NCI-H510A treated with DMSO at 0.1 percent for 48 hours (cell line): Measurements from ENCODE around the gene CCDC9B.

Experiments
- DNase-seq: peaks from one replicate; lab custom pipeline; 2025; lab: John Stamatoyannopoulos, UW

CCDC9B gene

DNA sequence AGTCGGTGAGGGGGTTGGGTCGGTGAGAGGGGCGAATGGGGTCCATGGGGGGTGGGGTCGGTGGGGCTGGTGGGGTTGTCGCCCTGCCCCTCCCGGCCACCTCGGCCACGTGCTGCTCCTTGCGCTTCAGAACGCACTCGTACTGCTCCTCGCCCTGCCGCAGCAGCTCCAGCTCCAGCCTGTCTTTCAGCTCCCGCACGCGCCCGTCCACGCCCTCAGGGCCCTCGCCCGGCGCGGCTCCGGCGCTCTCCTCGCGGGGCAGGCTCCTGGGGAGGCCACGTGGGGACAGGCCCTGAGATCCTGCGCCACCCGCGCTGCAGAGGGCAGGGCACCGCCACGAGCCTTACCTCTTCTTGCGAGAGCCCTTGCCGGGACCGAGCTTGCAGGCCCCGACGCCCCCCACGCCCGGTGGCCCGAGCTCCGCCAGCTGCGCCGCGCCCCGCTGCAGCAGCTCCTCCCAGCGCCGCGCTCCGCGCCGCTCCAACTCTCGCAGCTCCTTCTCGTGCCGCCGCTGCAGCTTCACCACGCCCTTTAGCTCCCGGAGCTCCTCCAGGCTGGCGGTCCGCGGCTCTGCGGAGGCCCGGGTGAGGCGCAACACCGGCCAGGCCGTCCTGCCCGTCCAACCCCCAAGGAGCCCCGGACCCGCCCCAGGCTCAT lies 49.7 kb downstream of the CCDC9B start:
- peak; percentile 37 for DNase-seq

GRCh38 chr15:40290545-40290917 lies 50.2 kb downstream of the CCDC9B start:
- DNase-seq: no peak

DNA sequence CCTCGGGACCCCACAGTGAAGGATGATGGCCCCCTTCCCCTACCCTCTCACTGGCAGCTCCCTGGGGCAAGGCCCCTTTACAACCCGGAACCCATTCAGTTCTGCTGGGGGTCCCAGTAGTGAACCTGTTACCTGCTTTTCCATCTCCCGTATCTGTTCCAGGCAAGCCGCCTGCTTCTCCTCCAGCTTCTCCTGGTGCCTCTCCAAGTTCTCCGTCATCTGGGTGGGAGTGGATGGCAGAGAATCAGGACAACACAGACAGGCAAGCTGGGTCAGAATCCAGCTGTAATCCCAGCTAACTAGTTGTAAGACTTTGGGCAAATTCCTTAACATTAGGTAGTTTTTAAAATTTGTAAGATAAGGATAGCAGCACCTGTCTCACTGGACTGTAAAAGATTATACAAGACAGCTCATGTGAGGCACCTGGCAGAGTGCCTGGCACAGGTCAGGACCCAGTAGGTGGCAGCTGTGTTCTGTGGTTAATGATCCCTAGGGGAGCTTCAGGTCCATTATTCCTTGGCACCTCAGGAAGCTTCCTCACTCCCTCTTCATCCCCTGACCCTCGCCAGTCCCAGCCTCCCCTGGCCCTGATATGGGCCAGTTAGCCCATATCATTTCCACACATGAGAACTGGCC lies 51.5 kb downstream of the CCDC9B start:
- DNase-seq: peak; percentile 6

- DNase-seq: no peak
Measured at GRCh38 chr15:40287968-40288367, 52.8 kb downstream of the CCDC9B start.

GRCh38 chr15:40287505-40287904 lies 53.2 kb downstream of the CCDC9B start:
- no peak for DNase-seq

- DNase-seq: no peak
Measured at GRCh38 chr15:40286794-40287193, 53.9 kb downstream of the CCDC9B start.

GRCh38 chr15:40286061-40286532 lies 54.6 kb downstream of the CCDC9B start:
- DNase-seq: no peak

GRCh38 chr15:40285554-40286011 lies 55.2 kb downstream of the CCDC9B start:
- DNase-seq: no peak

DNA sequence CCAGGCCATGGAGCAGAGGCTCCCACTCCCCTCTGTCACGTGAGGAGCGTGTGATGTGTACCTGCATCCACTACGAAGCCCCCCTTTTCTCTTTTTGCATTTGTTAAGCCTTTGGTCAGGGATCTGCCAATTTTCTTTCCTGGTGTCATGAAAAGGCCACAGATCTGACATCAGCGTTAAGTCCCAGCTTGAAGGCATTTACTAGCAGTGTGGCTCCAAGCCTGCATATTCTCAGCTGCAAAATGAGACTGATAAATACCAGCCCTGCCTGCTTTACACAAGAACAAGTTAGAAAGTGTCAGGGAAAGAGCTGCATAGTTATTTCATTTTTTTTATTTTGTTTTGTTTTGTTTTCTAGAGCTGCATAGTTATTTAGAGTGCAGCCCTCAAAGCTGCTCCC lies 55.6 kb downstream of the CCDC9B start:
- no peak for DNase-seq

DNA sequence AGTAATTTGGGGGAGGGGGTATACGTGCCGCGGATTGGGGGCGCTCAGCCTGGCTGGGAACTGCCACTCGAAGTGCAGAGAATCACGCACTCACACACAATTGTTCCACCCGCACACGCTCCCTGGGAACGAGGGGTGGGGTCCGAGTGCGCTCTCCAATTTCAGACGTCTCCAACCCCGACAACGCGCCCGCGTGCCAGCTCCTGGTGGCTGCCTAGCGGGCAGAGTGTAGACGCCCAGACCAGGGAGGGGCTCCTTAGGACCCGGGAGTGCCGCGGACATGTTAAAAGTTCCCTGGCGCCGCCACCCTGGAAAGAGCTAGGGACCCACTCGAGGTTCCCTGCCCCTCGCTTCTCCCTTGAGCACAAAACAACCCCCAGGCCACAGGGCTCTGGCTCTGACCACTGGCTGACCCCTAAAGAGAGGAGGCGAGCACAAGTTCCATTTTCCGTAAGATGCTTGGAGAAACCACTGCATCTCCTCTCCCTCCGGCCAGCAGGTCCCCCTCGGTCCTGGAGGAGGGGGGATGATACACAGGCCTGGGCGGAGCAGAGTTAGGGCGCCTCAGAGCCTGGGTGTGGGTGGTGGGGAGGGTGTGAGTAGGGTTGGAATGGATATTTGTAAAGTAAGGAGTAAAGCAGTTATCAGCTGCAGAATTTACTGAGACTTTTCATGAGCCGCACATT lies 57.0 kb downstream of the CCDC9B start:
- DNase-seq: no peak

GRCh38 chr15:40282869-40283614 lies 57.7 kb downstream of the CCDC9B start, which contains the start of gene ANKRD63:
ANKRD63 (minus strand) TSS chr15:40283064; CDS start chr15:40282586, 478 bp downstream.
- no peak for DNase-seq

- peak; percentile 12 for DNase-seq
Measured at GRCh38 chr15:40282147-40282868, 58.4 kb downstream of the CCDC9B start.

DNA sequence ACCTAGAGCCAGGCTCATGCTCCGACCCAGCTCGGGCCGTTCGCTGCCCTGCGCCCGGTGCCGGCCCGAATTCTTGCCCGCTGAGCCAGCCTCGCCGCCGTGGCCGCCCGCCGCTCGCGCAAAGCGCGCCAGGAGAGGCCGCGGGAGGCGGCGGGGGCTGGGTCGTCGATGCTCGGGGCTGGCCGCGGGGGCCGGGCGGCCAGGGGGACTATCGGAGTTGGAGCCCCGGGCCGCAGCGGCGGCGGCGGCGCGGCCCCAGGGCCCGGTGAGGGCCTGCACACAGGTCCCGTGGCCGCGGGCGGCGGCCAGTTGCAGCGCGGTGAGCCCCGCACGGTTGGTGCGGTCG lies 59.0 kb downstream of the CCDC9B start:
- no peak for DNase-seq
